ENCODE measurements around the gene TMEM80. TPM values are rescaled to one million over a fixed set of nuclear protein-coding genes. Genes with fewer than 3 reads are reported as not detected.
"Not testable (repeated sequence)": the region's sequence is repeated elsewhere in the genome, so short reads cannot be mapped to it uniquely, and the experiment has no call there.

The TMEM80 gene
- total RNA-seq, 4 donors from 2014 or later, result 15.3 to 43.9 (median 38.1) TPM

DNA sequence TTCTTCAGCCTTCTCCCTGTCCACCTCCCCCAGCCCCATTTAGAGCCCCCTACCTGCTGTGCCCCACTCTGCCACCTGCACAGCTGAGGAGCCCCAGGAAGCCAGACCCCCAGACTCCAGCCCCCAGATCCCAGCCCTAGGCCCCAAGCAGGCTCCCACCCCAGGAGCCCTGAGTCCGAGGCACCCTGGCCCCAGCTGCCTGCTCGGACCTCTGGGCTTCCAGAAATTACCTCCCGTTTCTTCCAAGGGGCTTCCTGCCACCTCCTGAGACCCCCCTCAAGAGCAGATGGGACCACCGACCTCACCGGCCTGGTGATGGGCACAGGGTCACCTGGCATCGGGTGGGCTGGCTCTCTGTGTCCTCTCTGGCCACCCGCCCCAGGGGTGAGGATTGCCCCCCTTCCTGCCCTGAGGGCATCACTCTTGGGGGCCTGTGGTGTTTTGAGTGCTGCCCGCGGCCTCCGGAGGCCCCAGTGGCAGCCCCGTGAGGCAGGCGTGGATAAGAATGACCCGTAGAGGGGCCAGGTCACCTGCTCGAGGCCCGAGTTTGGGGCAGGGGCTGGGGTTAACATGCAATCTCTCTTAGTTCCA, 33.4 kb downstream of the TMEM80 start:
- DNase-seq (ENCODE audit: low spot score in 2 of 2), result no peak
- H3K4me1 ChIP-seq, result peaks cover 0 to 51% (median 31%) of the 10 kb centered on the region in 4 donors
- peaks cover 0 to 18% of the 10 kb centered on the region in 2 donors for H3K27me3 ChIP-seq
- peaks cover 0 to 14% (median 0%) of the 10 kb centered on the region in 3 donors for H3K36me3 ChIP-seq
- peak overlapping the region in 1 of 4 donors; percentile 31 for H3K4me3 ChIP-seq
- peak overlapping the region; percentile 65 to 95 (median 88) for H3K27ac ChIP-seq
- TF ChIP-seq, protein P1, sequence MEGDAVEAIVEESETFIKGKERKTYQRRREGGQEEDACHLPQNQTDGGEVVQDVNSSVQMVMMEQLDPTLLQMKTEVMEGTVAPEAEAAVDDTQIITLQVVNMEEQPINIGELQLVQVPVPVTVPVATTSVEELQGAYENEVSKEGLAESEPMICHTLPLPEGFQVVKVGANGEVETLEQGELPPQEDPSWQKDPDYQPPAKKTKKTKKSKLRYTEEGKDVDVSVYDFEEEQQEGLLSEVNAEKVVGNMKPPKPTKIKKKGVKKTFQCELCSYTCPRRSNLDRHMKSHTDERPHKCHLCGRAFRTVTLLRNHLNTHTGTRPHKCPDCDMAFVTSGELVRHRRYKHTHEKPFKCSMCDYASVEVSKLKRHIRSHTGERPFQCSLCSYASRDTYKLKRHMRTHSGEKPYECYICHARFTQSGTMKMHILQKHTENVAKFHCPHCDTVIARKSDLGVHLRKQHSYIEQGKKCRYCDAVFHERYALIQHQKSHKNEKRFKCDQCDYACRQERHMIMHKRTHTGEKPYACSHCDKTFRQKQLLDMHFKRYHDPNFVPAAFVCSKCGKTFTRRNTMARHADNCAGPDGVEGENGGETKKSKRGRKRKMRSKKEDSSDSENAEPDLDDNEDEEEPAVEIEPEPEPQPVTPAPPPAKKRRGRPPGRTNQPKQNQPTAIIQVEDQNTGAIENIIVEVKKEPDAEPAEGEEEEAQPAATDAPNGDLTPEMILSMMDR (IDR thresholded peaks at IDR 0.05), result no peak
- no peak for TF ChIP-seq EP300 (IDR thresholded peaks at IDR 0.05)
- no peak for TF ChIP-seq POLR2A (IDR thresholded peaks at IDR 0.05)
- H3K9me3 ChIP-seq, result no peaks in the 10 kb centered on the region
- 44 to 50% methylated on average over 15 of the region's 15 CpGs for WGBS, 2 donors

DNA sequence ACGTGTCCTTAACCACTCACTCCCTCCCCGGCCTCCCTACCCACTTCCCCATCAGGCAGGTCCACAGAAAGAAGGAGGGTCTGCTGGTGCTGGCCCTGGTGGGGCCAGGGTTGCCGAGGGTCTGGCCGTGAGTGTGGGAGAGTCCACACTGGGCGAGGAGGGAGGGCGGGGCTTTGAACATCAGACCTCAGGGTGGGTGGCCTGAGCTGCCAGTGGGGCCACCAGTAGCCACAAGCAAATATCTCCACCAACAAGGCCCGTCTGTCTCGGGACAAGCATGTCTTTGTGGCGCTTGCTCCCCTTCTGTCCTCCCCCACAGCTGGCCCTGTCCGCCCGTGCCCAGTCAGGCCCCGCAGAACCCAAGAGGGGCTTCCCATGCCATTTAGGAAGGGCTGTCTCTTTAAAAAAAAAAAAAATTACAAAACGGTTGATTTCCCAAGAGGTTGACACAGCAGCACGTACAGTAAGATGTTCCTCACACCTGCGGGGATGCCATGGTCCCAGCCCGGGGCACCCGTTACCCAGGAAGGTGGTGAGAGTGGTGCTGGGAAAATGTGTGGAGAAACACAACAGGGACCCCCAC, 34.0 kb downstream of the TMEM80 start:
- H3K4me1 ChIP-seq, result peaks cover 0 to 51% (median 31%) of the 10 kb centered on the region in 4 donors
- H3K27me3 ChIP-seq, result peaks cover 0 to 18% of the 10 kb centered on the region in 2 donors
- 34 to 37% methylated on average over 17 of the region's 17 CpGs for WGBS, 2 donors
- peak overlapping the region in 1 of 4 donors; percentile 31 for H3K4me3 ChIP-seq
- peaks cover 0 to 8% (median 0%) of the 10 kb centered on the region in 3 donors for H3K36me3 ChIP-seq
- peak overlapping the region; percentile 65 to 95 (median 88) for H3K27ac ChIP-seq
- H3K9me3 ChIP-seq, result no peaks in the 10 kb centered on the region
- TF ChIP-seq, protein P1 (IDR thresholded peaks at IDR 0.05), result peak in 1 of 5 experiments; percentile 14
- TF ChIP-seq POLR2A (IDR thresholded peaks at IDR 0.05) (no peak), EP300 (IDR thresholded peaks at IDR 0.05) (peak; percentile 23 to 51)
- DNase-seq (ENCODE audit: low spot score in 2 of 2), result no peak

DNA sequence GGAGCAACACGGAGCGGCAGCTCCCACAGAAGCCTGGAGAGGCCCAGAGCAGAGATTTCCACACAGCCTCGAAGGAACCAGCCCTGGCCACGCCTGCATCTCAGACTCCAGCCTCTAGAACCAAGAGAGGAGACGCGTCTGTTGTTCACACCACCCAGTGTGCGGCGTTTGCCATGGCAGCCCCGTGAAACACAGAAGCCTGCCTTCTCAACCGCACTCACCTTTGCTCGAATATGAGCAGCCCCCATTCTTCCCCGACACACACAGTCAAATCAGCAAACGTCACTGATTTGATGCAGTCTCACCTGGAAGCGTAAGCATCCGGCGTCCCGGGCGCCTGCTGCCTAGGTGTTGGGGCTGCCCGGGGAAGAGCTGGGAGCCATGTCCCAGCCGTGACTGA, 37.5 kb downstream of the TMEM80 start:
- TF ChIP-seq EP300 (IDR thresholded peaks at IDR 0.05) (no peak), POLR2A (IDR thresholded peaks at IDR 0.05) (no peak)
- TF ChIP-seq, protein P1 (IDR thresholded peaks at IDR 0.05), result no peak
- Histone ChIP-seq H3K27ac (no peak overlapping the region), H3K4me3 (no peak overlapping the region), H3K9me3 (no peaks in the 10 kb centered on the region), H3K27me3 (no peaks in the 10 kb centered on the region), H3K36me3 (no peaks in the 10 kb centered on the region), H3K4me1 (peaks cover 0 to 33% (median 23%) of the 10 kb centered on the region in 4 donors)
- WGBS, 2 donors, result 83 to 84% methylated on average over 20 of the region's 20 CpGs
- no peak for DNase-seq (ENCODE audit: low spot score in 2 of 2)

DNA sequence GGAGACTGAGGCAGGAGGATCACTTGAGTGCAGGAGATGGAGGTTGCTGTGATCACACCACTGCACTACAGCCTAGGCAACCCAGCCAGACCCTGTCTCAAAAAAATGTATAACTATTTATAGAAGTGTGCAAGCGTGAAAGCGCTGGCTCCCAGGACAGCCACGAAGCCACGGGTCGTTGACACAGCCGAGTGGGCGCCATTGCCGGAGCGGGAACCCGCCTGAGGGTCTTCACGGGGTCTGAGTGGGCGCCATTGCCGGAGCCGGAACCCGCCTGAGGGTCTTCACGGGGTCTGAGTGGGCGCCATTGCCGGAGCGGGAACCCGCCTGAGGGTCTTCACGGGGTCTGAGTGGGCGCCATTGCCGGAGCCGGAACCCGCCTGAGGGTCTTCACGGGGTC, 38.9 kb downstream of the TMEM80 start:
- WGBS, 2 donors, result 95% methylated on average over 19 to 26 of the region's 26 CpGs
- H3K4me3 ChIP-seq; H3K36me3 ChIP-seq; H3K9me3 ChIP-seq; H3K27me3 ChIP-seq; H3K27ac ChIP-seq; DNase-seq (ENCODE audit: low spot score in 2 of 2): not testable (repeated sequence)
- H3K4me1 ChIP-seq, result peaks cover 0 to 19% (median 10%) of the 10 kb centered on the region in 4 donors

DNA sequence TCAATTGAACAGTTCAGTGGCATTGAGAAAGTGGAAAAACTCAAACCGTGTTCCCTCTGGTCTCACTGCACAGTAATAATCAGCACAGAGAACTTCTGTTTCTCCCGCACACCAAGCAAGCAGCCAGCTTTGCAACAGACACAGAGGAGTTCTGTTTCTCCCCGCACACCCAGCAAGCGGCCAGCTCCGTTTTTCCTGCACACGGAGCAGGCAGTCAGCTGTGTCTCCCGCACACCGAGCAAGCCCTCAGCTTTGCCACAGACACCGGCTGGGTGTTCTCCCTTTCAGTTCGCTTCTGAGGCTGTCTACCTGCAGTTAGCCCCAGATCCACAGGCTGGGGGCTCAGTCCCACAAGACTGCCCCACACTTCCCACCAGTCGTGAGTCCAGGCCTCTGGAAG, 41.8 kb downstream of the TMEM80 start:
- peaks cover 0 to 10% (median 8%) of the 10 kb centered on the region in 4 donors for H3K4me1 ChIP-seq
- DNase-seq (ENCODE audit: low spot score in 2 of 2), result no peak
- H3K9me3 ChIP-seq, result no peaks in the 10 kb centered on the region
- H3K4me3 ChIP-seq, result no peak overlapping the region
- TF ChIP-seq EP300 (IDR thresholded peaks at IDR 0.05) (no peak), POLR2A (IDR thresholded peaks at IDR 0.05) (no peak)
- TF ChIP-seq, protein P1 (IDR thresholded peaks at IDR 0.05), result no peak
- 29 to 31% methylated on average over 11 of the region's 11 CpGs for WGBS, 2 donors
- H3K27me3 ChIP-seq, result peaks cover 0 to 5% of the 10 kb centered on the region in 2 donors
- H3K27ac ChIP-seq, result peak overlapping the region in 2 of 4 donors; percentile 8 to 42
- no peaks in the 10 kb centered on the region for H3K36me3 ChIP-seq

DNA sequence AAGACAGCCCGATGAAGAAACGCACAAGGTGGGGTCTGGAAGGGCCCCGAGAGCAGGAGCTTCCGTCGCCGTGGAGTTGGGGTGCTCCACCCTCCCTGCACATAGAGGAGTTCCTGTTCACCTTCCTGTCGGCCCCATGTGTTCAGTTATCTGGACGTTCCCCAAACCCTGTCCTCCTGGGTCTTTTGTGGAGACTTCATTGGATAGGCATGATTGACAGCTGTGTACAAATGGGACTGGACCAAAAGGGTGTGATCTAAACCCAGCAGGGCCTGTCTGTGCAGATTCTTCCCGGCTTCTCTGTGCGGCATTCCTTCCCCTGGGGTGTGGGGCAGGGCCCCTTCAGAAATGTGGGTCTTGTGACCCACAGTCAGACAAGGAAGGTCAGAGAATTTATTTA, 42.3 kb downstream of the TMEM80 start:
- not testable (repeated sequence) for H3K4me3 ChIP-seq; H3K4me1 ChIP-seq; H3K9me3 ChIP-seq; H3K36me3 ChIP-seq; H3K27me3 ChIP-seq; DNase-seq (ENCODE audit: low spot score in 2 of 2)
- 41 to 66% methylated on average over 10 of the region's 10 CpGs for WGBS, 2 donors
- peak overlapping the region in 1 of 4 donors; percentile 42 for H3K27ac ChIP-seq

Measured in tibial nerve (tissue), 4 donors.